PC-3 (cell line): Measurements from ENCODE around the gene IRS2.

Source experiments
- EZH2 ChIP-seq: fragments of 300-600 bp; sonication (generic); IDR thresholded peaks from one replicate; pipeline ENCODE4 v1.6.1; 2017; ENCODE audit warnings: antibody characterized with exemption, mild to moderate bottlenecking, low read length; ENCODE audit not compliant: unreplicated experiment
- EZH2phosphoT487 ChIP-seq: fragments of 300-600 bp; sonication (generic); IDR thresholded peaks from 2 replicates; pipeline ENCODE4 v1.6.1; 2018; ENCODE audit warnings: mild to moderate bottlenecking, antibody characterized with exemption, low read length, borderline replicate concordance
- TF ChIP-seq, protein P1 (sequence below): fragments of 300-600 bp; sonication (generic); conservative IDR thresholded peaks from 2 replicates; pipeline ENCODE4 v1.5.1; 2017; ENCODE audit warnings: antibody characterized with exemption, low read depth, mild to moderate bottlenecking, low read length

DNA sequence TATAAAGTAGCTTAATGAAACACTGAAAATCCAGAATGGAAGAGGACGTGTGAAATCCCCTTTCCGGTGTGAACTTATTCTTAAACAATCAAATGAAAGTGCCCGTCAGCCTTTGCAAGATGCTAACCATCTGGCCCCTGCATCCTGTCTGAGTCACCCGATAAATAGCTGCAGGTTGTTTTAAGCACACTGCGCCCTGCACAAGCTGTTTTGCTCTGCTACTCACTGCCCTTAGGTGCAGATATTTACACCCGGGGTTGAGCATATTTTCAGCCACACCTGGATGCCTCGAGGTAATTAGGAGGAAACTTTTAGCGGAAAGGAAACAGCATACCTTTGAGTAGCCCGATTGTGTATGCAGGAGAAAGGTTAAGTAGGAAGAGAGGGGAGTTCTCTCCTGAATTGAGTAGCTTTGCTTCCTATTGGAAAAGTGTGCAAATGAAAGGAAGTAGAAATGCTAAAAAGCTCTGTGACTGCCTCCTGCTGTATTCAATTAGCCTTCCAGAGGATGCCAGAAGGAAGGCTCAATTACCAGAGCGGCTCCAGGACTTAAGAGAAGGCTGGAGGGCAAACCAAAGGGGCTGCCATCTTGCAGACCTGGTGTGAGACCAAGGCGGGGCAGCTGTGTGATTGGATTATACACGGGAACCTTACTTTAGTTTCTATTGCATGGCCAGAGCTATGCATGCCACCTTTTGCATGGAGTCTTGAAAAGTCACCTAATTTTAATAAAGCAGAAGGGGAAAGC, 42.5 kb downstream of the IRS2 start:
- TF ChIP-seq, protein P1, sequence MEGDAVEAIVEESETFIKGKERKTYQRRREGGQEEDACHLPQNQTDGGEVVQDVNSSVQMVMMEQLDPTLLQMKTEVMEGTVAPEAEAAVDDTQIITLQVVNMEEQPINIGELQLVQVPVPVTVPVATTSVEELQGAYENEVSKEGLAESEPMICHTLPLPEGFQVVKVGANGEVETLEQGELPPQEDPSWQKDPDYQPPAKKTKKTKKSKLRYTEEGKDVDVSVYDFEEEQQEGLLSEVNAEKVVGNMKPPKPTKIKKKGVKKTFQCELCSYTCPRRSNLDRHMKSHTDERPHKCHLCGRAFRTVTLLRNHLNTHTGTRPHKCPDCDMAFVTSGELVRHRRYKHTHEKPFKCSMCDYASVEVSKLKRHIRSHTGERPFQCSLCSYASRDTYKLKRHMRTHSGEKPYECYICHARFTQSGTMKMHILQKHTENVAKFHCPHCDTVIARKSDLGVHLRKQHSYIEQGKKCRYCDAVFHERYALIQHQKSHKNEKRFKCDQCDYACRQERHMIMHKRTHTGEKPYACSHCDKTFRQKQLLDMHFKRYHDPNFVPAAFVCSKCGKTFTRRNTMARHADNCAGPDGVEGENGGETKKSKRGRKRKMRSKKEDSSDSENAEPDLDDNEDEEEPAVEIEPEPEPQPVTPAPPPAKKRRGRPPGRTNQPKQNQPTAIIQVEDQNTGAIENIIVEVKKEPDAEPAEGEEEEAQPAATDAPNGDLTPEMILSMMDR: no peak
- TF ChIP-seq EZH2: no peak
- TF ChIP-seq EZH2phosphoT487: no peak
